Lung microvascular endothelial cell (primary cell): ENCODE results near the gene LMAN2. TPM values are rescaled to one million over a fixed set of nuclear protein-coding genes. Genes with fewer than 3 reads are reported as not detected.
"Not testable (repeated sequence)": the region's sequence is repeated elsewhere in the genome, so short reads cannot be mapped to it uniquely, and the experiment has no call there.

ENCODE experiments used
- DNase-seq, 2 donors: peaks; one replicate each; pipeline versions ENCODE4 v3.0.0 to v3.0.0-alpha.2; 2010; ENCODE audit warnings: low read depth in 2 of 2
- total RNA-seq: library from RNA; depleted of rRNA; stranded (reverse); fragments of >200 nt; gene quantifications from 2 replicates; pipeline ENCODE4 v1.2.1, GENCODE V29; 2014

The LMAN2 gene
- total RNA-seq, 1 donor from 2014 or later: 376 TPM

- peak in 1 of 2 donors; percentile 56 for DNase-seq
These were observed 27.7 kb upstream of the LMAN2 start for GRCh38 chr5:177378884-177379883.

- DNase-seq: no peak
These were observed 26.6 kb upstream of the LMAN2 start for GRCh38 chr5:177377851-177378776.

- no peak for DNase-seq
These were observed 24.6 kb upstream of the LMAN2 start for GRCh38 chr5:177376107-177376506.

GRCh38 chr5:177375516-177375915 lies 24.0 kb upstream of the LMAN2 start:
- not testable (repeated sequence) for DNase-seq

- no peak for DNase-seq
These were observed 22.7 kb upstream of the LMAN2 start for GRCh38 chr5:177374211-177374610.

GRCh38 chr5:177373806-177374205 lies 22.3 kb upstream of the LMAN2 start:
- DNase-seq: no peak

GRCh38 chr5:177372910-177373309 lies 21.4 kb upstream of the LMAN2 start:
- DNase-seq: no peak

- peak in 1 of 2 donors; percentile 36 for DNase-seq
These were observed 20.8 kb upstream of the LMAN2 start for GRCh38 chr5:177372034-177372896.

GRCh38 chr5:177371120-177372033 lies 19.9 kb upstream of the LMAN2 start:
- no peak for DNase-seq

GRCh38 chr5:177370488-177371119 lies 19.1 kb upstream of the LMAN2 start:
- DNase-seq: peak; percentile 90 to 91

GRCh38 chr5:177369645-177370440 lies 18.4 kb upstream of the LMAN2 start:
- no peak for DNase-seq

- peak in 1 of 2 donors; percentile 33 for DNase-seq
These were observed 17.6 kb upstream of the LMAN2 start for GRCh38 chr5:177368869-177369644.

GRCh38 chr5:177367981-177368868 lies 16.8 kb upstream of the LMAN2 start:
- DNase-seq: no peak

- DNase-seq: no peak
These were observed 15.9 kb upstream of the LMAN2 start for GRCh38 chr5:177367323-177367848.

GRCh38 chr5:177366528-177367322 lies 15.3 kb upstream of the LMAN2 start:
- DNase-seq: peak; percentile 72 to 78
